GM19099 (cell line): ENCODE data around the gene BACE1.

Source experiments
- POLR2A ChIP-seq: IDR thresholded peaks from 3 replicates; pipeline ENCODE4 v1.6.1; 2011; ENCODE audit warnings: low read depth; ENCODE audit not compliant: insufficient read length; ENCODE audit errors: extremely low read depth

Gene BACE1

DNA sequence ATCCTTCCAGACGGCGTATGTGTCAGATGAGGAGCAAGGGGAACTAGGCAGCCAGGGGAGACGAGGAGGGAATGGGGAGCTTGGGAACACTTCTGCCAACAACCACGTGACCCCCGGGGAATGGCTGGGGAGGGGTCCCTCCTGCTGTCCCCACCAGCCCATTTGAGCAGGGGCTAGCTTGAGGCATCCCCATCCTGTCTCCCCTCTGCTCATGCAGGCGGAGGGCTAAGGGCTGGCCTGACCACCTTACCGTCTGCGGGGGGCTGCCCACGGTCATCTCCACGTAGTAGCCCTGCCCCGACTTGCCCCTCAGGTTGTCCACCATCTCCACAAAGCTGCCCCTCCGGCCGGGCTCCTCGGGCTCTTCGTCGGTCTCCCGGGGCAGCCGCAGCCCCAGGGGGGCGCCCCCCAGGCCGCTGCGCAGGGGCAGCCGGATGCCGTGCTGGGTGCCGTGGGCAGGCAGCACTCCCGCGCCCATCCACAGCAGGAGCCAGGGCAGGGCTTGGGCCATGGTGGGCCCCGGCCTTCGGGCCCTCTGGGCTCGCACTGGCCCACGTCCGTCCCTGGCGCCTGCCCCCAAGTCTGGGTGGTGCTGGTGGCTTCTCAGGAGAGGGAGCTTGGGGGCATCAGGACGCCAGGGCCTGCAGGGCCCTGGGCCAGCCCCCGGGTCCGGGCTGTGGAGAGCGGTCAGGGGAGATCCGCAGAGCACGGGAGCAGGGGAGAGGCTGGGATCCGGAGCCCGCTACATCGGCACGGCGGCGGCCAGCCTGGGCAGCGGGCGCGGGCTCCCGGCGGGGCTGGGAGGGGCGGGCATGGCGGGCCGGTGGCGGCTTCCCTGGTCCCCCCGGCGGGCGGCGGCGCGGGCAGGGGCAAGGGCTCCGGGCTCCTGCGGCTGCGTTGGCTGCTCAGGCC is 515 bp downstream of the BACE1 start:
- no peak for TF ChIP-seq POLR2A

DNA sequence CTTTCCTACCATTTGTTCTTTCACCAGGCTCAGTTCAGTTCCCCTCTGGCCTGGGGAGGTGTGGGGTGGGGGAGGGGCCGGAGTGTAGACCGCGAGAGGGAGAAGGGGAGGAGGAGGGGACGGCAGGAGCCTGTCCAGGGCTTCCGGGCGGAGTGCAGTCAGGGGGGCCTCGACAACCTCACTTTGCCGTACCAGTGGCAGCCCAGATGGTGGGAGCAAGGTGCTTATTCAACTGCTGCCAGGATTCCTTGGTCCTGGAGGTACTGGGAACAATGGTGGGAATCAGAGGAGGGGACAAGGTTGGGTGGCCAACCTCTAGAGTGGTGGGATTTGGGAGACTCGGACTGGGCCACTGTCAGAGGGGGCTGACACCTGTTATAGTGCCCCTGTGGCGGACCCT is 1.2 kb downstream of the BACE1 start:
- TF ChIP-seq POLR2A, result no peak

DNA sequence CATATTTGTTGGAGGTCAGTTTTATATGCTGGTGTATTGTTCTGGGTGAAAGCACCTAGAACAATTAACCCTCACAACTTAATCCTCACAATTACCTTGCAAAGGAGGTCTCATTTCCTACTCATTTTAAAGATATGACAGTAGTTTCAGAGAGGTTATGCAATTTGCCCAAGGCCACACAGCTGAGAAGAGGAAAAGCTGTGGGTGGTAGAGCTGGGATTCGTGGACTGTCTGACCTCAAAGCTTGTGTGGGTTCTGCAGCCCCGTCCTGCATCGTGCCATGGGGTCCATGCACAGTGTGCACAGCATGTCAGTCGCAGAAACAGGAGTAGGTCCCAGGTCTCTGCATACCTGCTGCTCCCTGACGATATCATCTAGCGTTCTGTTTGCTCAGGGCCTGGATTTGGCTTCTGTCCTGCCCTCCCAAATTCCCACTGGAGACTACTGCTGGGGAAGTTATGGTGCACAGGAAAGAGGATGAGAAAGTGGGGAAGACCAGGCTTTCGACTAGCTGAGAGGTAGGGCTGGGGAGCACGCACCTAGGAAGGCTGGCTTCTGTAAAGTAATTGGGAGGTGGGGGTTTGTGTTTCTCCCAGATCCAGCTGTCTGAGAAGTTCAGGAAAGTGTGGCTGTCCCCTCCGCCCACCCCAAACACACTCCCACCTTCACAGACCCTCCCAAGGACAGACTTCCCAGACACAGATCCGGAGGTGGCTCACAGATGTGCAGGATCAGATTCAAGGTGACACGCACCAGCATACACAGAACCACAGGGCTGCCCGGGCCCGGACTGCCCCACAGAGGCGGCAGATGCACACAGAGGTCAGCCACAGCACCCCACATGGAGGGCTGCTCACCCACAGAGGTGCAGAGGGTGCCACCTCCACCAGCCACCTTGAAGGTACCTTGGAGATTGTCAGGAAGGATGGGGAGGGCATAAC is 2.0 kb downstream of the BACE1 start:
- no peak for TF ChIP-seq POLR2A

- no peak for TF ChIP-seq POLR2A
These were observed 3.0 kb downstream of the BACE1 start for GRCh38 chr11:117313091-117313490.

- TF ChIP-seq POLR2A, result no peak
These were observed 6.7 kb downstream of the BACE1 start for GRCh38 chr11:117309310-117309709.

- TF ChIP-seq POLR2A, result no peak
These were observed 10.9 kb downstream of the BACE1 start for GRCh38 chr11:117305145-117305544.

DNA sequence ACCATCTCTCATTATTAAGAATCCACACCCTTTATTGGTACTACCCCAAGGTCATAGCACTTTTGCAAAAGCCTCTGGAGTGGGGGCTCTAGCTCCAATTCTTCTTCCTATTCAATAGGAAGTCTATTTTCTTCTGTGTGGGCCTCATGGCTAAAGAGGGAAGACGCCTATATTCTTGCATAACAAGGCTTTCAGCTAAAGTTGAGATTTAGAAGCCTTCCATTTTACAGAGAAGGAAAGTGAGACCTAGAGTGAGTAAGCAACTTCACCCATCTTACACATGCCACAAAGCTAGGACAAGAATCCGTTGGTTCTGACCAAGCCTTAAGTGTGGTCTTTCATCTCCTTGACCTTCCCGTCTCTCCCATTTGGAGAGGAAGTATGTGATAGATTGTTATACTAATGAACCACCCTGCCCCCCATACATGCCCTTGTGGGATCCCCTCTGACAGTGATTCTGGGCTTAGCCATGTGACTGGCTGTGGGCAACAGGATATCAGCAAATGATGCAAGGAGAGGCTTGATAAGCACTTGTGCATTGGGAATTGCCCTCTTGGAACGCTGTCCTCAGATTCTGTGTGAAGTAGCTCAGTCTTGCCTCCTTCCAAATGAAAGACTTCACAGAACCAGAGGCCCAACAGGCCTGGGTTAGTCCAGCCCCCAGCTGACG is 12.3 kb downstream of the BACE1 start:
- no peak for TF ChIP-seq POLR2A

DNA sequence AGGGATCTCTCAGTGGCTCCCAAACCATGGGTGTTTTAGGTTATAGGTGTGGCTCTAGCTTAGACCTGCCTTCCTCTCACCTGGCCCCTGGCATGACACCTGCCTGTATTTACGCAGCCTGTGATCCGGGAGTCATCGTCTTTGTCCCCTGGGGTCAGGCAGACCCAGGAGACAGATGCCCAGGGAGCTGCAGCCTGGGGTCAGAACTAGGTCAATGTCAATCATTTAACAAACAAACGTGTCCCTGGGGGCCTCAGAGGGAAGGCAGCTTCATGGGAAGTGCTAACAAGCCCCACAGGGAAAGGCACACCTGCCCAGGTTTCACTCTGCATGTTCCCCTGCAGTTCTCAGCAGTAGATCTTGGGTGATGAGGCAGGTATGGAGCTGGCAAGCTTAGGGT is 13.0 kb downstream of the BACE1 start:
- no peak for TF ChIP-seq POLR2A

DNA sequence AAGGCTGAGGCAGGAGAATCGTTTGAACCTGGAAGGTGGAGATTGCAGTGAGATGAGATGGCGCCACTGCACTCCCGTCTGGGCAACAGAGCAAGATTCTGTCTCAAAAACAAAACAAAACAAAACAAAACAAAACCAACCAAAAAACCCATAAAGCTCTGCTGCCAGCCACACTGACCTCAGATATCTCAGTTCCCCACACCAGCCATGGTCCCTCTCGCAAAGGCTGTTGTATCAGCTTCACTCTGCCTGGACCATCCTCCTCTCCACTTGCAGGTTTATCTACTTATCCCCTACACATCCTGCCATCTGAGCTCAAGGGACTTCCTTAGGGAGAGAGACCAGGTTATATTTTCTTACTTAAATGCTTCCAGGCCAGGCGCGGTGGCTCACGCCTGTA is 13.8 kb downstream of the BACE1 start:
- no peak for TF ChIP-seq POLR2A

DNA sequence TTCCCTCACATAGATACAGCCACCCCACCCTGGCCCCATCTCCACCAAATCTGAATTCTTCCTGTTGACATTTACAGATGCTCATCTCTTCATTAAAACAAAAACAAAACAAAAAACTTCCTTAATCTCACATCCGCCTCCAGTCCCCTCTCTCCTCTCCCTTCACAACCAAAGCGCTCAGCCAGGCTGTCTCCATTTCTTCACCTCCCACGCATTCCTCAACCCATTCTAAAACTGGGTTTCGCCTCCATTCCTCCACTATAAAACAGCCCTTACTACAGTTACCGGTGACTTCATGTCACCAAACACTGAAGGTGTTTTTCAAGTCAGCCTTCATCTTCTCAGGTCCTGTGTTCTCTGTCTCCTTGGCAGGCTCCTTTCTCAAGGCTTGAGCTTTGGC is 15.3 kb downstream of the BACE1 start:
- TF ChIP-seq POLR2A, result no peak

DNA sequence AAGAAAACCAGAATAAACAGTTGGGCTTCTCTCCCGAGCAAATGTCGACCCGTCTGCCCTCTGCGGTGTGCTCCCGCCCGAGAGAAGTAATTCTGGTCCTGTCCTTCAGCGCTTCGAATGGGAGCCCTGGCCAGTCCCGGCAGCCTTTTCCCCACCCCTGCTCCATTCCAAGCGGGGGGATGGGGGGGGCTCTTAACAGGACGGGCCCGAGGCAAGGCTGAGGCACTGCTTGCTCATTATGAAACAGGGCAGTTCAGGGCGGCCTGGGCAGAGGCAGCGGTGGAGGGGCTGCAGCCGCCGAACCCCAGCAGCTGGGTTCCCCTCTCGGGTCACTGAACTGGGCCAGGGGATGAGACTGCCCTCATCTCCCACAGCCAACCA is 15.8 kb downstream of the BACE1 start:
- TF ChIP-seq POLR2A, result no peak

- no peak for TF ChIP-seq POLR2A
These were observed 16.4 kb downstream of the BACE1 start for GRCh38 chr11:117299351-117300282.

DNA sequence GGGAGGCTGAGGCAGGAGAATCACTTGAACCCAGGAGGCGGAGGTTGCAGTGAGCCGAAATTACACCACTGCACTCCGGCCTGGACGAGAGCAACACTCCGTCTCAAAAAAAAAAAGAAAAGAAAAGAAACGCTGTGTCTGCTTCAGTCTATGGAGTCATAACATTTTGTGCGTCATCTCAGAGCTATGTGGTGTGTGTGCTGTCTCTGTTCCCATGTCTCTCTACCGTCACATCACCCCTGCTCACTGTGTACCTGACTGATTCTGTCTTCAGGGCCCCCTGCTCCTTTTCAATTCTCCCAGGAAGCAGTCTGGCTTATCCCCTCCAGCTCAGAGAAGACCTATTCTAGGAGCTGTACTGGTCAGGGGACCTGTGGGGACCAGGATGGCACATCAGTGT is 17.9 kb downstream of the BACE1 start:
- TF ChIP-seq POLR2A, result no peak

DNA sequence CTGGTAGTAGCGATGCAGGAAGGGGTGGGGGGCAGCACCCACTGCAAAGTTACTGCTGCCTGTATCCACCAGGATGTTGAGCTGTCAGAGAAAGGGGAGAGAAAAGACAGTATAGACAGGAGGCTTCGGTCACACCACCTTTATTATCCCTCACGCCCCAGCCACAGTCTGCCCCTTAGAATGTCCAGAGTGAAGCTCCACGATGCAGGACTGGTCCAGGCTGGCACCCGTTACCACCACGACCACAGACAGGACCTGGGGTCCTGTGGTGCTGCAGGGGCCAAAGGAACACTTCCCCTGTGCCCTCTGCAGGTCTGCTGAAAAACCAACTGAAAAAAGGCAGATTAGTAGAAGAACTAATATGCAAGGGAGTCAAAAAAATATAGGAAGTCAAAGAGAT is 19.2 kb downstream of the BACE1 start:
- TF ChIP-seq POLR2A, result no peak
